ENCODE results near the gene ABI1. TPM values are rescaled to one million over a fixed set of nuclear protein-coding genes. Genes with fewer than 3 reads are reported as not detected.

ABI1 gene
- total RNA-seq, 1 donor = 71.7 TPM

GRCh38 chr10:26870766-26871165 is 10.0 kb upstream of the ABI1 start:
- Histone ChIP-seq H4K20me1 (ENCODE audit: insufficient read depth, low read length) (no peaks in the 10 kb centered on the region), H3K9me3 (ENCODE audit: low read depth, low read length) (no peaks in the 10 kb centered on the region), H3K4me1 (ENCODE audit: insufficient read depth, low read length) (no peaks in the 10 kb centered on the region), H3K79me2 (ENCODE audit: insufficient read depth, low read length) (no peaks in the 10 kb centered on the region), H3K27me3 (ENCODE audit: insufficient read depth, low read length) (no peaks in the 10 kb centered on the region), H3K36me3 (ENCODE audit: insufficient read depth, low read length) (no peaks in the 10 kb centered on the region), H3K27ac (ENCODE audit: low read depth, low read length) (no peak overlapping the region), H3K4me2 (ENCODE audit: insufficient read depth, low read length) (no peak overlapping the region), H3K4me3 (ENCODE audit: insufficient read depth, low read length) (no peak overlapping the region), H2AFZ (ENCODE audit: low read length) (no peak overlapping the region)
- DNase-seq (ENCODE audit: insufficient read length, low spot score, missing footprints) = no peak
- TF ChIP-seq CTCF (IDR thresholded peaks at IDR 0.05; ENCODE audit: extremely low read depth, low read depth, low read length) = no peak

- peak; percentile 50 for DNase-seq (ENCODE audit: insufficient read length, low spot score, missing footprints)
- H3K4me1 ChIP-seq (ENCODE audit: insufficient read depth, low read length) = no peaks in the 10 kb centered on the region
- H3K4me2 ChIP-seq (ENCODE audit: insufficient read depth, low read length) = no peak overlapping the region
- no peaks in the 10 kb centered on the region for H3K9me3 ChIP-seq (ENCODE audit: low read depth, low read length)
- H3K27ac ChIP-seq (ENCODE audit: low read depth, low read length) = no peak overlapping the region
- H3K36me3 ChIP-seq (ENCODE audit: insufficient read depth, low read length) = no peaks in the 10 kb centered on the region
- no peak for TF ChIP-seq CTCF (IDR thresholded peaks at IDR 0.05; ENCODE audit: extremely low read depth, low read depth, low read length)
- H3K4me3 ChIP-seq (ENCODE audit: insufficient read depth, low read length) = no peak overlapping the region
- H2AFZ ChIP-seq (ENCODE audit: low read length) = no peak overlapping the region
- H3K27me3 ChIP-seq (ENCODE audit: insufficient read depth, low read length) = no peaks in the 10 kb centered on the region
- H3K79me2 ChIP-seq (ENCODE audit: insufficient read depth, low read length) = no peaks in the 10 kb centered on the region
- no peaks in the 10 kb centered on the region for H4K20me1 ChIP-seq (ENCODE audit: insufficient read depth, low read length)
These were observed 8.8 kb upstream of the ABI1 start for GRCh38 chr10:26869528-26869927.

- no peak for TF ChIP-seq CTCF (IDR thresholded peaks at IDR 0.05; ENCODE audit: extremely low read depth, low read depth, low read length)
- H3K4me1 ChIP-seq (ENCODE audit: insufficient read depth, low read length) = peaks cover 8% of the 10 kb centered on the region
- peaks cover 2% of the 10 kb centered on the region for H4K20me1 ChIP-seq (ENCODE audit: insufficient read depth, low read length)
These were observed 2.8 kb upstream of the ABI1 start for GRCh38 chr10:26863351-26864076.

GRCh38 chr10:26861205-26861998 is 644 bp upstream of the ABI1 start:
- DNase-seq (ENCODE audit: insufficient read length, low spot score, missing footprints) = no peak
- Histone ChIP-seq H3K4me2 (ENCODE audit: insufficient read depth, low read length) (peak overlapping the region; percentile 89), H3K9me3 (ENCODE audit: low read depth, low read length) (no peaks in the 10 kb centered on the region), H3K4me3 (ENCODE audit: insufficient read depth, low read length) (peak overlapping the region; percentile 61), H4K20me1 (ENCODE audit: insufficient read depth, low read length) (peaks cover 10% of the 10 kb centered on the region), H3K27ac (ENCODE audit: low read depth, low read length) (no peak overlapping the region), H3K4me1 (ENCODE audit: insufficient read depth, low read length) (peaks cover 17% of the 10 kb centered on the region), H3K36me3 (ENCODE audit: insufficient read depth, low read length) (no peaks in the 10 kb centered on the region), H3K27me3 (ENCODE audit: insufficient read depth, low read length) (peaks cover 7% of the 10 kb centered on the region), H2AFZ (ENCODE audit: low read length) (peak overlapping the region; percentile 66), H3K79me2 (ENCODE audit: insufficient read depth, low read length) (peaks cover 39% of the 10 kb centered on the region)
- TF ChIP-seq CTCF (IDR thresholded peaks at IDR 0.05; ENCODE audit: extremely low read depth, low read depth, low read length) = peak; percentile 51

More at GRCh38 chr10:26863351-26864076, 2.8 kb upstream of the ABI1 start:
- Histone ChIP-seq H3K9me3 (ENCODE audit: low read depth, low read length) (no peaks in the 10 kb centered on the region), H3K79me2 (ENCODE audit: insufficient read depth, low read length) (peaks cover 18% of the 10 kb centered on the region), H3K4me2 (ENCODE audit: insufficient read depth, low read length) (no peak overlapping the region), H3K4me3 (ENCODE audit: insufficient read depth, low read length) (no peak overlapping the region), H3K36me3 (ENCODE audit: insufficient read depth, low read length) (no peaks in the 10 kb centered on the region), H3K27ac (ENCODE audit: low read depth, low read length) (no peak overlapping the region), H3K27me3 (ENCODE audit: insufficient read depth, low read length) (peaks cover 7% of the 10 kb centered on the region), H2AFZ (ENCODE audit: low read length) (no peak overlapping the region)
- DNase-seq (ENCODE audit: insufficient read length, low spot score, missing footprints) = no peak

Measured in osteoblast (primary cell).